WTC11 (cell line): ENCODE data around the gene TEKT5. TPM values are rescaled to one million over a fixed set of nuclear protein-coding genes. Genes with fewer than 3 reads are reported as not detected.

Source experiments
- ATAC-seq: fragments of 200-7000 bp; cut with Tn5 transposase; 2 replicates; pipeline ENCODE4 v1.10.0; 2021; ENCODE audit warnings: mild to moderate bottlenecking, moderate library complexity
- CTCF ChIA-PET: fragments of 300-600 bp; sonication (Branson Sonifier 250); formaldehyde crosslinking; loops from one replicate; lab custom pipeline; 2021; ENCODE audit warnings: antibody characterized with exemption; lab: Charles Lee
- POLR2A ChIA-PET: fragments of 350-600 bp; sonication (Branson Sonifier 250); formaldehyde crosslinking; loops from one replicate; lab custom pipeline; 2021; ENCODE audit warnings: antibody characterized with exemption; lab: Charles Lee
- DNase-seq: peaks from one replicate; pipeline ENCODE4 v3.0.0; 2021; ENCODE audit warnings: low spot score
- H3K27ac Mint-ChIP-seq: 2 replicates; pipeline ENCODE4 v1.8.0; 2021; ENCODE audit warnings: mixed read lengths
- H3K27me3 Mint-ChIP-seq: 2 replicates; pipeline ENCODE4 v1.8.0; 2021; ENCODE audit warnings: low read depth, mild to moderate bottlenecking, moderate library complexity, mixed read lengths
- H3K36me3 Mint-ChIP-seq: 2 replicates; pipeline ENCODE4 v1.8.0; 2021; ENCODE audit warnings: mixed read lengths
- H3K4me1 Mint-ChIP-seq: 2 replicates; pipeline ENCODE4 v1.8.0; 2022; ENCODE audit warnings: mixed read lengths
- H3K4me3 Mint-ChIP-seq: 2 replicates; pipeline ENCODE4 v1.8.0; 2021; ENCODE audit warnings: mild to moderate bottlenecking, moderate library complexity, mixed read lengths
- H3K9me3 Mint-ChIP-seq: 2 replicates; pipeline ENCODE4 v1.8.0; 2021; ENCODE audit warnings: mixed read lengths
- AR ChIP-seq: fragments of 250-450 bp; sonication (Bioruptor Pico); IDR thresholded peaks from 2 replicates; pipeline ENCODE4 v1.9.0; 2021; ENCODE audit warnings: mild to moderate bottlenecking
- CDX4 ChIP-seq: fragments of 250-450 bp; sonication (Bioruptor Pico); IDR thresholded peaks from 2 replicates; pipeline ENCODE4 v1.9.0; 2021; ENCODE audit warnings: moderate library complexity, mild to moderate bottlenecking, inconsistent platforms, borderline replicate concordance
- FOXJ3 ChIP-seq: sonication (generic); formaldehyde crosslinking; IDR thresholded peaks from 2 replicates; pipeline ENCODE4 v1.9.0; 2021; ENCODE audit warnings: missing genetic modification reagents, mild to moderate bottlenecking, borderline replicate concordance
- GABPB1 ChIP-seq: sonication (generic); formaldehyde crosslinking; IDR thresholded peaks from 2 replicates; pipeline ENCODE4 v1.8.1; 2023; ENCODE audit warnings: mild to moderate bottlenecking, missing genetic modification reagents
- GRHL2 ChIP-seq: fragments of 250-450 bp; sonication (Bioruptor Pico); IDR thresholded peaks from 2 replicates; pipeline ENCODE4 v1.8.0; 2022; ENCODE audit warnings: mild to moderate bottlenecking, moderate library complexity; ENCODE audit not compliant: insufficient replicate concordance, severe bottlenecking
- GTF2I ChIP-seq: fragments of 250-450 bp; sonication (Bioruptor Pico); conservative IDR thresholded peaks from 2 replicates; pipeline ENCODE4 v1.4.0; 2021; ENCODE audit warnings: mild to moderate bottlenecking
- IRF2 ChIP-seq: sonication (generic); formaldehyde crosslinking; IDR thresholded peaks from 2 replicates; pipeline ENCODE4 v1.8.0; 2022; ENCODE audit warnings: low read depth, missing genetic modification reagents, borderline replicate concordance
- JUN ChIP-seq: sonication (generic); formaldehyde crosslinking; IDR thresholded peaks from 2 replicates; pipeline ENCODE4 v1.8.0; 2023; ENCODE audit warnings: mild to moderate bottlenecking, missing genetic modification reagents
- MAX ChIP-seq: sonication (generic); formaldehyde crosslinking; IDR thresholded peaks from 2 replicates; pipeline ENCODE4 v1.8.0; 2022; ENCODE audit warnings: mild to moderate bottlenecking, missing genetic modification reagents
- MXD4 ChIP-seq: fragments of 250-450 bp; sonication (Bioruptor Pico); IDR thresholded peaks from 2 replicates; pipeline ENCODE4 v1.8.0; 2021; ENCODE audit warnings: mild to moderate bottlenecking, moderate library complexity, borderline replicate concordance
- PRDM15 ChIP-seq: sonication (generic); formaldehyde crosslinking; IDR thresholded peaks from 2 replicates; pipeline ENCODE4 v1.8.0; 2022; ENCODE audit warnings: missing genetic modification reagents
- SMAD3 ChIP-seq: sonication (generic); formaldehyde crosslinking; IDR thresholded peaks from 2 replicates; pipeline ENCODE4 v1.8.0; 2022; ENCODE audit warnings: missing genetic modification reagents, mild to moderate bottlenecking, borderline replicate concordance
- SP1 ChIP-seq: sonication (generic); formaldehyde crosslinking; conservative IDR thresholded peaks from 2 replicates; pipeline ENCODE4 v1.8.1; 2022; ENCODE audit warnings: missing genetic modification reagents
- STAT6 ChIP-seq: sonication (generic); formaldehyde crosslinking; conservative IDR thresholded peaks from 2 replicates; pipeline ENCODE4 v1.8.1; 2023; ENCODE audit warnings: mild to moderate bottlenecking, low read depth, missing genetic modification reagents, moderate library complexity
- ZBTB21 ChIP-seq: sonication (generic); formaldehyde crosslinking; IDR thresholded peaks from 2 replicates; pipeline ENCODE4 v1.8.1; 2023; ENCODE audit warnings: mild to moderate bottlenecking, missing genetic modification reagents, borderline replicate concordance
- ZNF425 ChIP-seq: fragments of 250-450 bp; sonication (Bioruptor Pico); conservative IDR thresholded peaks from 2 replicates; pipeline ENCODE4 v1.9.0; 2021; ENCODE audit warnings: mild to moderate bottlenecking
- total RNA-seq: library from RNA; stranded (reverse); gene quantifications from 3 replicates; pipeline ENCODE4 v1.2.3, GENCODE V29; 2021
- TF ChIP-seq, protein P1 (sequence below): fragments of 250-450 bp; sonication (Bioruptor Pico); IDR thresholded peaks from 2 replicates; pipeline ENCODE4 v1.9.0; 2021; ENCODE audit warnings: mild to moderate bottlenecking, borderline replicate concordance
- TF ChIP-seq, protein P2 (sequence below): sonication (generic); formaldehyde crosslinking; IDR thresholded peaks from 2 replicates; pipeline ENCODE4 v1.8.1; 2022; ENCODE audit warnings: missing genetic modification reagents, borderline replicate concordance

Gene TEKT5
- total RNA-seq, 1 experiment from 2014 or later, result 1.1 TPM

- no peak overlapping the region for H3K27ac Mint-ChIP-seq
- no peak overlapping the region for H3K4me3 Mint-ChIP-seq
- ATAC-seq (no peak), DNase-seq (no peak)
- ChIA-PET POLR2A (no interaction called here), CTCF (no interaction called here)
- no peaks in the 10 kb centered on the region for H3K36me3 Mint-ChIP-seq
- H3K27me3 Mint-ChIP-seq, result no peaks in the 10 kb centered on the region; the same call in 1 of the 2 replicates
- H3K9me3 Mint-ChIP-seq, result peaks cover 8% of the 10 kb centered on the region; the same call in 1 of the 2 replicates
- H3K4me1 Mint-ChIP-seq, result peaks cover 17% of the 10 kb centered on the region
- TF ChIP-seq IRF2 (CRISPR knock-in tag) (no peak), SP1 (no peak), GRHL2 (CRISPR knock-in tag) (no peak), CDX4 (CRISPR knock-in tag) (no peak), MAX (CRISPR knock-in tag) (no peak), SMAD3 (CRISPR knock-in tag) (no peak), PRDM15 (CRISPR knock-in tag) (no peak), GTF2I (CRISPR knock-in tag) (no peak), ZNF425 (CRISPR knock-in tag) (no peak), FOXJ3 (CRISPR knock-in tag) (no peak), AR (no peak), GABPB1 (CRISPR knock-in tag) (no peak), ZBTB21 (CRISPR knock-in tag) (no peak), STAT6 (CRISPR knock-in tag) (no peak), MXD4 (CRISPR knock-in tag) (no peak), JUN (CRISPR knock-in tag) (no peak)
- TF ChIP-seq, protein P1, sequence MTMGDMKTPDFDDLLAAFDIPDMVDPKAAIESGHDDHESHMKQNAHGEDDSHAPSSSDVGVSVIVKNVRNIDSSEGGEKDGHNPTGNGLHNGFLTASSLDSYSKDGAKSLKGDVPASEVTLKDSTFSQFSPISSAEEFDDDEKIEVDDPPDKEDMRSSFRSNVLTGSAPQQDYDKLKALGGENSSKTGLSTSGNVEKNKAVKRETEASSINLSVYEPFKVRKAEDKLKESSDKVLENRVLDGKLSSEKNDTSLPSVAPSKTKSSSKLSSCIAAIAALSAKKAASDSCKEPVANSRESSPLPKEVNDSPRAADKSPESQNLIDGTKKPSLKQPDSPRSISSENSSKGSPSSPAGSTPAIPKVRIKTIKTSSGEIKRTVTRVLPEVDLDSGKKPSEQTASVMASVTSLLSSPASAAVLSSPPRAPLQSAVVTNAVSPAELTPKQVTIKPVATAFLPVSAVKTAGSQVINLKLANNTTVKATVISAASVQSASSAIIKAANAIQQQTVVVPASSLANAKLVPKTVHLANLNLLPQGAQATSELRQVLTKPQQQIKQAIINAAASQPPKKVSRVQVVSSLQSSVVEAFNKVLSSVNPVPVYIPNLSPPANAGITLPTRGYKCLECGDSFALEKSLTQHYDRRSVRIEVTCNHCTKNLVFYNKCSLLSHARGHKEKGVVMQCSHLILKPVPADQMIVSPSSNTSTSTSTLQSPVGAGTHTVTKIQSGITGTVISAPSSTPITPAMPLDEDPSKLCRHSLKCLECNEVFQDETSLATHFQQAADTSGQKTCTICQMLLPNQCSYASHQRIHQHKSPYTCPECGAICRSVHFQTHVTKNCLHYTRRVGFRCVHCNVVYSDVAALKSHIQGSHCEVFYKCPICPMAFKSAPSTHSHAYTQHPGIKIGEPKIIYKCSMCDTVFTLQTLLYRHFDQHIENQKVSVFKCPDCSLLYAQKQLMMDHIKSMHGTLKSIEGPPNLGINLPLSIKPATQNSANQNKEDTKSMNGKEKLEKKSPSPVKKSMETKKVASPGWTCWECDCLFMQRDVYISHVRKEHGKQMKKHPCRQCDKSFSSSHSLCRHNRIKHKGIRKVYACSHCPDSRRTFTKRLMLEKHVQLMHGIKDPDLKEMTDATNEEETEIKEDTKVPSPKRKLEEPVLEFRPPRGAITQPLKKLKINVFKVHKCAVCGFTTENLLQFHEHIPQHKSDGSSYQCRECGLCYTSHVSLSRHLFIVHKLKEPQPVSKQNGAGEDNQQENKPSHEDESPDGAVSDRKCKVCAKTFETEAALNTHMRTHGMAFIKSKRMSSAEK (CRISPR knock-in tag), result no peak
- TF ChIP-seq, protein P2, sequence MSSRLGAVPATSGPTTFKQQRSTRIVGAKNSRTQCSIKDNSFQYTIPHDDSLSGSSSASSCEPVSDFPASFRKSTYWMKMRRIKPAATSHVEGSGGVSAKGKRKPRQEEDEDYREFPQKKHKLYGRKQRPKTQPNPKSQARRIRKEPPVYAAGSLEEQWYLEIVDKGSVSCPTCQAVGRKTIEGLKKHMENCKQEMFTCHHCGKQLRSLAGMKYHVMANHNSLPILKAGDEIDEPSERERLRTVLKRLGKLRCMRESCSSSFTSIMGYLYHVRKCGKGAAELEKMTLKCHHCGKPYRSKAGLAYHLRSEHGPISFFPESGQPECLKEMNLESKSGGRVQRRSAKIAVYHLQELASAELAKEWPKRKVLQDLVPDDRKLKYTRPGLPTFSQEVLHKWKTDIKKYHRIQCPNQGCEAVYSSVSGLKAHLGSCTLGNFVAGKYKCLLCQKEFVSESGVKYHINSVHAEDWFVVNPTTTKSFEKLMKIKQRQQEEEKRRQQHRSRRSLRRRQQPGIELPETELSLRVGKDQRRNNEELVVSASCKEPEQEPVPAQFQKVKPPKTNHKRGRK (CRISPR knock-in tag), result no peak
Observed at GRCh38 chr16:10587622-10588021, 107.1 kb downstream of the TEKT5 start.
